GM13976 (cell line): ENCODE measurements around the gene SUFU.

ENCODE experiments used
- DNase-seq: peaks from one replicate; pipeline ENCODE4 v3.0.0; 2012; ENCODE audit warnings: low spot score
- CTCF ChIP-seq: IDR thresholded peaks from 2 replicates; pipeline ENCODE4 v1.5.1; 2012; ENCODE audit warnings: borderline replicate concordance, mild to moderate bottlenecking; ENCODE audit not compliant: insufficient read depth; ENCODE audit errors: extremely low read depth, missing control alignments, control extremely low read depth
- in situ Hi-C: fragments of 300-500 bp; cut with MboI; formaldehyde crosslinking; loops from one replicate; pipeline ENCODE4 v1.12.0; 2022; ENCODE audit warnings: low sequenced_read_pairs, mixed read lengths, inconsistent platforms; ENCODE audit not compliant: unreplicated experiment

SUFU gene

GRCh38 chr10:102617816-102618215 is 114.0 kb downstream of the SUFU start:
- in situ Hi-C loops = no loop called here
- TF ChIP-seq CTCF = no peak
- DNase-seq = no peak

GRCh38 chr10:102619281-102619981 is 115.7 kb downstream of the SUFU start:
- in situ Hi-C loops = no loop called here
- no peak for TF ChIP-seq CTCF
- DNase-seq = no peak

- DNase-seq = no peak
- in situ Hi-C loops = no loop called here
- no peak for TF ChIP-seq CTCF
These were observed 116.4 kb downstream of the SUFU start for GRCh38 chr10:102620138-102620590.

- no peak for DNase-seq
- in situ Hi-C loops = no loop called here
These were observed 117.0 kb downstream of the SUFU start for GRCh38 chr10:102620591-102621442.

GRCh38 chr10:102621443-102622325 is 117.9 kb downstream of the SUFU start:
- in situ Hi-C loops = no loop called here
- no peak for DNase-seq
- TF ChIP-seq CTCF = no peak

More at GRCh38 chr10:102620591-102621442, 117.0 kb downstream of the SUFU start:
- TF ChIP-seq CTCF = no peak

- DNase-seq = no peak
- in situ Hi-C loops = no loop called here
These were observed 120.3 kb downstream of the SUFU start for GRCh38 chr10:102624094-102624493.

More at GRCh38 chr10:102624094-102624493, 120.3 kb downstream of the SUFU start:
- no peak for TF ChIP-seq CTCF
